HG02870 (cell line): ENCODE data around the gene PTPRD.

ENCODE experiments used
- ATAC-seq: cut with Tn5 transposase; IDR thresholded peaks from one replicate; pipeline ENCODE4 v1.9.1; 2021; ENCODE audit warnings: mild to moderate bottlenecking, moderate library complexity; ENCODE audit not compliant: unreplicated experiment

PTPRD gene

DNA sequence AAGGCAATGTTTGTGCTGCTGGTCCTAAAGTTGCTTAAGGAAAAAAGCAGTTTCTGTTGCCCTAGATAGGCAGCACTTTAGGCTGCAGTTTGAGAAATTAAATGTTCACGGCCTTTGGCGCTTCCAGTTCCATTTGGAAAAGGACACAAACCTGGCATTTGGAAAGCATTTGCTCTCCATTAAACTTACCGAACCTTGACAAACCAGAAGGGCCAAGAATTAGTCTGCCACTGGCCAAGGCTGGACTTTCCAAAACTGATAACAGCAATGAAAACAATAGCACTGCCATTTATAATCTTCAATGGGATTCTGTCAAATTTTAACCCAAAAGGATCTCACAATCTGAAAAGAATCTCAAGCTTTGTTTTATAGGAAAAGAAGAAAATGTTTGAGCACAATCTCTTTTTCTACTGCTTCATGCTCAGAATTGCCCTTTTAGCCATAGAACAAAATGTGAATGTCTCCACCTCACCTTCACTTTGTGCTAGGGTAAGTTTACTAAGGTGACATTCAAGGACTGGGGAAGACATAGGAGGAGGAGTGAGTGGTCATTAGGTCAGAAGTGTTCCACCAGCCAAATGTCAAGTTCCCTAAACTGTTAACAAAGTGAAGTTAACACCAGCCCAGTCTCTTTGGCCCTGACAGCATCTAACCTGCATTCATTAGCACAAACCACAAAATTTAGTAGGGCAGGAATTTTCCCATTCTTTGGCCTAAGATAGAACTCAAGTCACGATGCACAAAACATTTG is 2229.8 kb downstream of the PTPRD start:
- no peak for ATAC-seq

DNA sequence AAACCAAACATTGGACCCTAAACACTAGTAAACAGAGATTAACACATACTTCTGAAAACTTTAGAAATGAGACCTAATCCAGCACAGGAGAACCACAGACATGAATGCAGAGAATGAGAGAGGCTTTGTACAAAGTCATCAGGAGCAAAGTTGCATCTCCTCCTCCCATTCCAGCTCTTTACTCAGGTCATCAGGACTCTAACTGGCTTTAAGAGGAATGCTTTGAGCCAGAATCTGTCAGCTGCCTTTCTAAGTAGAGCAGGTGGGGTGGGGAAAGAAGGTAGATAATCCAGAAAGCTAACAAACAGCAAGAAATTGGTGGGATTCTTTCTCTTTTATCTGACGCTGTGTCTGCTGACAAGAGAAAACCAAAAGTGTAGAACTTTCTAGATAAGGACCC is 2230.5 kb downstream of the PTPRD start:
- ATAC-seq = no peak

DNA sequence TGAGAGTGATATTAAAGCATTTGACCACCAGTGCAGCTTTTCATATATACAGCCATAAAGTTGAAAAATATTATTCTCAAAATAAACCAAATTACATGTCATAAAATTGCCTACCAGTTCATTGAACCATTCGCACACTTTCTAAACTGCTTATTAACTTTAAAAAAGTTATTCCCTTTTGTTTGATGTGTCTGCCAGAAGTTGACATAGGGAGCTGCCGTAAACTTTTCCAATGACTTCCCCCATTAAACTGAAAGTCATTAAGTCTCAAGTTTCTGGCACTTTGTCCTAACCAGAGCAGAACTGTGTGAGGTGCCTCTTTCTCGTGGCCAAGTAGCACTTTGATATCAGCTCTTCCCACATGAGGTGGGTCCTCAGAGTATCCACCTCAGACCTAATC is 2231.2 kb downstream of the PTPRD start:
- ATAC-seq = no peak

DNA sequence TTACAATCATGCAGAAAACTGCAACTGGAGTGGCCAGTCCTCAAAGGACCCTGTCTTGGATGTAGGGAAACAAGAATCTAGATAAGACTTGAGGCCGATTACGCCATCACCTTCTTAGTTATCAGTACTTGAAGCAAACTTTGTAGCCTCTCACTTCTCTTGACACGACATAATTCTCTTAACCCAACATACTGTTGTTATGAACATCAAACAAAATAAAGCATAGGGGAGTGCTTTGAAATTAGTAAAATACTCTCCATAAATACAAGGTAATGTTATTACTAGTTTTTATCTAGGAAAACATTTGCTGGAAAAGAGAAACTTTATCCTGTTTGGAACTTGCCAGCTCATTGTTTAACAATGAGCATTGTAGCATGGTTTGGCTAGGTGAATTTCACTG is 2238.3 kb downstream of the PTPRD start:
- ATAC-seq = no peak

DNA sequence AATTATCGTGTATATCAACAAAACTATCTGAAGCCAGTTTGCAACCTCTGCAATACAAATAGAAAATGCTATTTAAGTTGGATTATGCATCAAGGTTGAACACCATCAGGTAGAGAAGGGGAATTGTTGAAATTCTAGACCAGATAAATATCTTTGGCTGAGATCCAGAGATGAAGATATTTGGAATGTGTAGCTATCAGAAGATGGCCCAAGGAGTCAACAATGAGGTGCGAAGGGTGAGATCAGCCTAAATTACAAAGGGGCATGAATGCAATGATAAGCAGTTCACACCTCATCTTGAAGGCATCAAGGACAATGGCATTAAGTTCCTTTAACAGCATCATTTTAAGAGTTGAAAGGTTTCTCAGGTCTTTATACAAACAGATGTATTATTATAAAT is 2241.1 kb downstream of the PTPRD start:
- ATAC-seq = no peak

DNA sequence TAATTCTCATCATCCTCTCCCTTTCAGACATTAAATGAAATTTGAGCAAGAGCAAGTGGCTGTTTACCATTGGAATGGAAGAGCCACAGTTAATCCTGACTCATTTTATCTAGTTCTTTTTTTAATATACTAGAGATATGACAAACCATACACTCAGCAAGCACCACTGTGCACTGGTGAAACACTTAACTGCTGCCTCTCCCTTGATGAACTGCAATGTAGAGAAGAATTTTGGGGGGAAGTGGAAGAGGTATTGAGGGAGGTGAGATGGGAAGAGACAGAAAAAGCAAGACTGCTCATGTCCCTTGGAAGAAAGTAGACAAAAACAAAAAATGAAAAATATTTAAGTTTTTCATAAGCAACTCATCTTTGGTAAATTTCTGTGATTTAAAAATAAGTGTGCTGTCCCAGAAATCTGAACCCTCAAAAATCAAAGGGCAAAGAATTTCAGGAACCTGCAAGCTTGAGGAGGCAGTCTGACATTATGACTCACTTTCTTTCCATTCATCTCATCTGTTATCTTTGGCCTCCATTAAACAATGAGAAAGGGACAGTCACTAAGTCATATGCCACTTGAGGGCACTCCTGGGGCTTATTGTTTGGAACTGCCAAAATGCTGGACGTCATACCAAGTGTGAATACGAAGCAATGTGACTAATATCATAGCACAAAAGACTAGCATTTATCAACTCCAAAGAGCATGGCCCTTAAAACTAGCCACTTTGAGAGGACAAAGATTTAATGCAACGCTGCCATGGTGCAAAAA is 2246.5 kb downstream of the PTPRD start:
- ATAC-seq = no peak

DNA sequence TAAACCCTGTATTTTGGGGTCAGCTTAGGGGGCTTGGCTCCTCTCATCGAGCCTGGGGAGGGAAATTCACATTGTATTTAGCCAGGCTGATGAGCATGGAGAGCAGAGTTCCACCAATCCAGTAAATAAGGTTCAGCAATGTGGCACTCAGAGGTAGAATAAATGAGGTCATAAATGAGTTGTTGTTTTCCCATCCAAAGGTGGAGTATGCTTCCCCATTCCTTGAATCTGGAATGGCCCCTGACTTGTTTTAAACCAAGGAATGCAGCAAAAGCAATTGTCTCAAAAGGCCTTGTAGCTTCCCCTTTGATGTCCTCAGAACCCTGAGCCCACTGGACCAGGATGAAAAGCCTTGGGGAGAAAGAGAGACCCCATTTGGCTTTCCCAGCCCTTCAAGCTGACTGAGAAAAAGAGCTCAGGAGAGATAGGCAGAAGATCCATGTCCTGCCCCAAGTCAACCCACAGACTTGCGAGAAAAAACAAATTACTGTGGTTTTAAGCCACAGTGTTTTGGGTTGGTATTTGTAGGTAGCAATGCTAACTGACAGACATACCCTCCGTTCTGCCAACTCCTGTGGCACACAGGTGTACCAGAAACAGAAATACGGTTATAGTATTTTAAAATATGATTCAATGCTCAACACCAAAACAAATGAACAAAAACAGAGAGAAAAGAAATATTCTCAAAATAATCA is 2247.2 kb downstream of the PTPRD start:
- no peak for ATAC-seq

DNA sequence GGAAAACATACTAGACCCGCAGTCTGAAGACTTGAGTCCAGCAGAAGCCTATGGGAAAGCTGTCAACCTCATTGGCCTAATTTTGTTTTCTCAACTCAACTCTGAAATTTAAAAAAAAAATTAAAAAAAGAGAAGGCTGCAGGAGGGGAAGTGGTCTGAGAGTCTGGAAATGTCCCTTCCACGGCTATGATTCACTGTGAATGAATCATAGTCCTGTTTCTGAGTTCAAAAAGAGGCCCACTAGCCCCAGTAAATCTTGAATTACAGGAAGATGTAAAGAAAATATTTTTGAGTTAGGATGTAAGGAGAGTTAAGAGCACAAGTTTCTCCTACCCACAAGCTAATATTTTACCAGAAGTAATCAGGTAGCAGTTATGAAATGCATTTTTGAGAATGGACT is 2247.8 kb downstream of the PTPRD start:
- ATAC-seq = no peak

DNA sequence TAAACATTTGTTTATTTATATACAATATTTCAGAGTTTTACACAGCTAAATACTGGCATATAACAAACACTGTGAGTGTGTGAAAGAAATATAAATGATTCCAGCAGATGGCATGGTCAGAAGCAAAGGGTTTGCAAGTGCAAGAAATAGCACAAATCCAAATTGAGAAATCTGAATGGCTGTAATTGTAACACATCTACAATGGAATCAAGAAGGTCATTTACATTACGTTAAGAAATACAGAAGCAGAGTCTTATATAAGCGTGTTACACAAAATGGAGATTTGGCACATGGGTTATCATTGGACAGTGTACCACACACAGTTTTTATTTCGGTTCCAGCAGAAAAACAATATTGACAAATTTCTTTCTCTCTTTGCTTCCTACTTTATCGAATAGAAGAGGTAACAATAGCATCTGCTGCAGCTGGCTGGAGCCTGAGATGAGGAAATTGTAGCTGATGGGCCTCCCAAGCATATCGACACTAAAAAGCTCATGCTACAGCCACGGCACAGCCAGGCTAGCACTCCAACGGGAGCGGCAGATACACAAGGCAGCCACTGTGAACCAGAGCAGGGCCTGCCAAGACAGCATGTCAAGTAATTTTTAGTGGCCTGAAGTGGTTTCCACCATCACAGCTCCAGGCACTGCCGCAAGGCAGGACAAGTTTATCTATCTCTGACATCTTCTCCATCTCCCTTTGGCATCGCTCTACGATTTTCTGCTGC is 2248.6 kb downstream of the PTPRD start:
- ATAC-seq = no peak

DNA sequence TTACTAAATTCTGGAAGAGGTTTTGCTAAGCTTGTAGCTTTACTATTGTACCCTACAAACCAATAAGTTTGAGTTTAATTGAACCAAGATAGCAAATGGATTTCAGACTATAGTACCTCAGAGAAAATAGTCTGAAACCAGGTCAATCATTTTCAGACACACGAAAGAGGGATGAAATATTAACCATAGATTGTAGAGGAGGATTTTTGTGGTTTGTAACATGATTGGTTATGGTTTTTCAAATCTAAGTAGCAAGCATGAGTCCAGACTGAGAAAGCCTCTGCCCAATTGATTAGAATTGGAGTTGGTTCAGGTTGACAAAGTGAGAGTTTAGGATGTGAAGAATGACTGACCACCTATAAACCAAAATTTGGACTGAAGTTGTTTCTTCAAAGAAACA is 2250.6 kb downstream of the PTPRD start:
- no peak for ATAC-seq

DNA sequence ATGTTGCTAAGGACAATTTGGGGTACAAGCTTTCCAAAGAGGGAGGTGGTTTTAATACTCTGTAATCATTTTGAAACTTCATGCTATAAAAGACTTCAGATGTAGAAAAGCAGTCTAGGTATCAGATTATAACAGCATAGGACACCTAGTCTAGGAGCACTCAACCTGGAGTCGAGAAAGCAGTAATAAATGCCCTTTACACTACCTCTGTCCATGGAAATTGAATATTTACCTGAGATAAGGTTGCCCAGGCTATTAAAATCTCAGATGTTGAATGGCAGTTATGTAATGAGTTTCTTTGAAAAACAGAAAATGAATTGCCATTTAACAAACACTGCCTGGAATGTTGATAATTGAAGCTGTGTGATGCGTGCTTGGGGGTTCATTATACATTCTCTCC is 2251.4 kb downstream of the PTPRD start:
- no peak for ATAC-seq

DNA sequence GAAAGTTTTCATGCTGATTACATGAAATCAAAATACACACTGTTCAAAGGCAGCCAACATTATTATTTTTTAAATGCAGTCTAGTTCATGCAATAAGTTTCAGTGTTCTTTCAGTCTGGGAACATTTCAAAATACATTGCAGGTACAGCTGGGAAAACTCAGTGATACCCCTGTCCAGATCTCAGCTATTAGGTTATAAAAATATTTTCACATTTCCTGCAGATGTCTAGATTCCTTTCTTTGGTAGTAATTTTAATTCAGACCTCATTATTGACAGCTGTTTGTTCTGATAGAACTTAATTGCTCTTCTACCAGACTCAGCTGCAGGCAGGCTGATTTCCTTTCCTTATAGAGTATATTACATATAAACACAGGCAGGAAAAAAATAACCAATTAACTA is 2256.4 kb downstream of the PTPRD start:
- ATAC-seq = no peak

DNA sequence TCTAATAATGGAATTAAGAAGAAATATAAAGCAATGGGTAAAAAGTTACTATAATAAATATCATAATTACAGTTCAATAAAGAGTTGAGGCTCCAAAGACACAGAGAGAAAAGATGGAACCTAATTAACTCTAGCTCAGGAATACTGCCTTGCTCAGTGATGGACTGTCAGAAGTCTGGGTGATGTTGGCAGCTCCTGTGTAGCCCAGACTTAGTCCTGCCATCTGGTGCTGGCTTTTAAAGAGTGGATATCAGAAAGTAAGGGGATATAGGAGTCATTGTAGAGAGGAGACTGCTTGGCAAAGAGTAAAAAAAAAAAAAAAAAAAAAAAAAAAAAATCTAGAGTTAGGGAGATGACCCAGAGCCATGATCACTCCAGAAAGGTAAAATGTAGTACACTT is 2261.4 kb downstream of the PTPRD start:
- ATAC-seq = no peak

DNA sequence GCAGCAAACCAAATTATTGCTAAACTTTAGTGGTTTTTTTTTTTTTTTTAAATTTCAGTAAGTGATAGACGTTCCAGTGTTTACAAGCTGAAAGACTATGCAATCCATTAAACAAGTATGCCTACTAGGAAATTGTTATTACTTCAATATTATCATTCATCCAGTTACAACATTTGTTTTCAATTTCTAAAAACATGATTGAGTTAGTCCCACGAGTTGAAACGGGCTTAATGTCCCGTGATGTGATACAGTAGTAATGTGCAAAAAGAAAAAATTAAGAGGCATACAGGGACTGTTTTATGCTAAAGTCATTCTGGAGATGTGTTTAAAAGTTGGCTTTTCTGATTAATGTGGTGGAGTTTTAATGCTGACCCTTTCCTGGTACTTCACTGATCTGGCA is 2262.9 kb downstream of the PTPRD start:
- ATAC-seq = no peak

DNA sequence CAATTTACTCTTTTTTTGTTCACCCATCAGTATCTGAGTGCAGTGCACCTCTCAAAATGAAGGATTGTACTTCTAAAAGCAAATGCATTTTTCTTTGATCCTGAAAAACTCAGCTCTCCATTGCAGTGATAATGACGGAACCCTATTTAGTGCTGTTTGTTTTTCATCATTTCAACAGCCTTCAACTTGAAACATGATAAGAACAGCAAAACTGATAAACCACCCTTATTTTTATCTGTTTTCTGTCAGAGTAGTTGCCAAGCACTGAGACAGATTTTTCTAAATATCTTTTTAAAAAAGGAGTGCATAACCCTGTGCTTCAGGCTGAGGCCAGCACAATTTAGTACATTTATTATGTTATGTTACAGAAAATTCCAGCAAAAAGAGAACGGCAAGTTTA is 2263.4 kb downstream of the PTPRD start:
- no peak for ATAC-seq

DNA sequence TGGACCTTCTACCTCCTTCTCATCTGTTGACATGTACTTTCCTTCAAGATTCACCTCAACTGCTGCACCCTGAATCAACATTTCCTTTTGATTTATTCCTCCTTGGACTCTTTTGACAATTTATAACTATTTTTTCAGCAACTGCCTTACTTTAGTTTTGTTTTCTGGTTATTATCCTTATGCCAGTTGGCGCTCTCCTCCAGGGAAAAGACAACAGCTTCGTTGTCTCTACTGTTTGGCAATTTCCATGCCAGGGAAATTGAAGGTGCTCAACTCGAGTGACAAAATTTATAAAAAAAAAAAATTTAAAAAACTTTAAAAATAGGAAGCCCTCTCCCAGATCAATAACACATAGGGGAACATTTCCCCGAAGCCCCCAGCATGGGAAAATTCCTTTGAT is 2264.0 kb downstream of the PTPRD start:
- ATAC-seq = no peak

DNA sequence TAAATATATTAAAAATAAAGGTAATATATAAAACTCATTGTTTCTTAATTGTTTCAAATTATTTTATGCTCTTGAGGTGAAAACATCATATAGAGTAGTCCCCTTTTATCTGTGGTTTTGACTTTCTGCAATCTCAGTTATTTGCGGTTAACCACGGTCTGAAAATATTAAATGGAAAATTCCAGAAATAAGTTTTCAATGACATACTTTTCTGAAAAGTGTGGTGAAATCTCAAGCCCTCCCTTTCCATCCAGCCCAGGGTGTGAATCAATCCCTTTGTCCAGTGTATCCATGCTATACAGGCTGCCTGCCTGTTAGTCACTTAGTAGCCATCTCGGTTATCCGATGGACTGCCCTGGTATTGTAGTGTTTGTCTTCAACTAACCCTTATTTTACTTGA is 2266.5 kb downstream of the PTPRD start:
- no peak for ATAC-seq

DNA sequence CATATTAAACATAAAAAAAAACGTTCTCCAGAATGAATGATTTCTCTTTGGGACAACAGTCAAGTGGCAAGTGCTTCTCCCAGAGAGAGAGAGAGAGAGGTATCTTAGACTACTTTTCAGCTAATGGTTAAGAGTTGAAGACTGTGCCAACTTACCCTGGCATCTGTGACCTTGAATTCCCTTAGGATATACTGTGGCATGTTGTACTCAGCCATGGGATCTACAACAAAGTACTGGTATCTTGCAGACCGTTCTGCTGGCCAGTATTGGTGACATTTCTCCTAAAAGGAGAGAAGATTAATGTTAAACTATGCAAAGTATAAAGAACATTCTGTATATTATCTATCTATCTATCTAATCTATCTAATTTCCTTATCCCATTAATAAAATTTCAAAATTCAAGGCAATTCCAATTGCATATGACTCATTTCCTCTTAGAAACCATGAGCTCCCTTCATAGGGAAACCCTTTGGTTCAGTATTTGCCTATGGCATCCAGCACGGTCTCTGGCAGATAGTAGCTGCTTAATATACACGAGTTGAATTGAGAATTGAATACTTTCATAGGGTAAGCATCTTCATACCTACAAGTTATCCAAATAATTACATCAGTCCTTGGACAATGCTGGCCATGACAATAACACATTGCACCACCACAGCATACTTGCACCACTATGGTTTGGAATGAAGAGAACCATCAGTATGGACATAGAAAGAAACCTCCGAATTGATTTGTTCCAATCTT is 2273.9 kb downstream of the PTPRD start:
- ATAC-seq = no peak

DNA sequence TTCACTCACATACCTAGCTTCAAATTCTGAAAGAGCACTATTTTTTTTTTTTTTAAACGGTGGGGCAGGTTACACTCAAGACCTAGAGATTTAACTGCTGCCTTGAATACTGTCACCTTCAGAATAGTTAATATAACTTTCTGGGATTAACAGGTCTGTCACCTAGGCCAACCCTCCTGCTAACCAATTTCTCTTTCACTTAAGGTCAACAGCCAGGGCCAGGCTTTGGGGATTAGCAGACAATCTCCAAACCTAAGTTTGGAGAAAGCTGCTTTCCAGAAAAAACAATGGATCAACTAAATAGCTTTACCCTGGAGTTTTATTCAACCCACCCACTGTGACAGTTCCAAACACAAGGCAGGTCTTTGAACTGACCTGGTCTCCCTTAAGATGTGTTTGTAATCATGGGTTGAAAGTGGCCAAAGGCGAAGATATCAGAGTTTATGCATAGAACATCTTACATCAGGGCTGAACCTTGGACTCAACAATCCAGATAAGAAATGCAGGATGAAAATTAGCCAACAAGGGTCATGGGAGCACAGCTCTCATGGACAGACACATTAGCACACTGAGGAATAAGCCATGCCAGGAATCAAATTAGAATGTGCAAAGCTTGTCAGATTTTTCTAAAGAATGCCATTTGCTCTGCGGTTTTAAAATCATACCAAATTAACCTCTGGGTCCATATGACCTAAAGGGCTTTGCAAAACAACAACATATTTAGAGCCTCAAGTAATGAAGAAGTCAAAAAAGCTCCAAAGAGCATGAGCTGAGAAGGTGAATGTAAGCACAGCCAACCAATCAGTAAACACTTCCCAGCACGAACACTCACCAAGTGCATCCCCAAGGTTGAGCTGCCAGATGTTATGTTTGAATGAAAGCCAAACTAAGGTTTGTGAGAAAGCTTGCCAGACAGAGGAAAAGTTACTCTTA is 2274.7 kb downstream of the PTPRD start:
- no peak for ATAC-seq

DNA sequence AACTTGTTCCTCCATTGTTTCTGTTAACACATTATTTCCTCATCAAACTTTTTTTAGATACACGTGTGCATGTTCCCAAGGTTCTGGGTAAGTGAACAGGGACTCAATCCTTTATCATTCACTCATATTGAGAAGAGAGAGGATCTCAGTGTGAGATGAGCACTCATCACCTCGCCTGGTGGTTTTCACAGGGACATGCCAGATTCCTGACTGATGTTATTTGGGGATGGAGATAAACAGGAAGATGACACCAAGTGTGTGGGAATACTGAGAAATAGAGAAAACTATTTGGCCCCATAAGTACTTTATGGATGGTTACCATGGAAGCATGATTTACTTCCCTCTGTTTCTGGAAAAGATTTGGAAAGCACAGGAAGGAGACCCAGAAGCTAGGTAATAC is 2279.9 kb downstream of the PTPRD start:
- ATAC-seq = no peak
